K562 (cell line): ENCODE results near the gene NOPCHAP1. TPM values are rescaled to one million over a fixed set of nuclear protein-coding genes. Genes with fewer than 3 reads are reported as not detected.

Experiments used
- ATAC-seq: fragments of 200-7000 bp; cut with Tn5 transposase; 3 replicates; pipeline ENCODE4 v1.9.1; 2020; ENCODE audit warnings: moderate library complexity
- BruUV-seq: library from RNA; stranded (reverse); fragments of 400-500 nt; replicated peaks from 2 replicates; lab custom pipeline; 2021; lab: Mats Ljungman, UMichigan
- CTCF ChIA-PET: fragments of 300-600 bp; formaldehyde crosslinking; extraction: SDS; loops from one replicate; lab custom pipeline; 2021; ENCODE audit warnings: low intra/inter-chr PET ratio; lab: Yijun Ruan, JAX
- POLR2A ChIA-PET: fragments of 300-600, 350-650 bp; sonication (Branson Sonifier 250); formaldehyde crosslinking; extraction: SDS; loops from one replicate; lab custom pipeline; 2021; ENCODE audit warnings: antibody characterized with exemption, inconsistent platforms; lab: Yijun Ruan, JAX
- DNase-seq, 4 experiments: peaks; one replicate each; pipeline versions ENCODE4 v3.0.0 to v3.0.0-alpha.2; 2011 to 2018; ENCODE audit warnings: low spot score in 3 of 4, mixed read lengths in 3 of 4; ENCODE audit errors: extremely low read depth in 1 of 4
- FAIRE-seq: peaks from 2 replicates; lab custom pipeline; 2011; peaks lifted over from hg19 to GRCh38; lab: Jason Lieb, UNC
- H2AFZ ChIP-seq: 2 replicates; pipeline ENCODE4 v1.6.0; 2011; ENCODE audit warnings: low read depth, low read length, control low read depth, inconsistent platforms
- H3K27ac ChIP-seq: fragments of 200-600 bp; 3 replicates; pipeline ENCODE4 v1.8.0; 2011; ENCODE audit warnings: low read depth, mild to moderate bottlenecking, control low read depth, inconsistent platforms, low read length, moderate library complexity, mixed read lengths; ENCODE audit errors: extremely low read depth
- H3K27me3 ChIP-seq, 2 experiments: fragments of 300-600 bp in 1 of 2; 2 replicates in 1 of 2; 3 replicates in 1 of 2; pipeline versions ENCODE4 v1.6.0 to v1.8.0; 2011; ENCODE audit warnings: inconsistent platforms in 2 of 2, low read length in 2 of 2, mild to moderate bottlenecking in 1 of 2, mixed read lengths in 1 of 2, moderate library complexity in 1 of 2; ENCODE audit not compliant: control insufficient read depth in 2 of 2, insufficient read depth in 2 of 2
- H3K36me3 ChIP-seq: fragments of 300-600 bp; 3 replicates; pipeline ENCODE4 v1.8.0; 2011; ENCODE audit warnings: mild to moderate bottlenecking, low read length, inconsistent platforms; ENCODE audit not compliant: control insufficient read depth, insufficient read depth
- H3K4me1 ChIP-seq, 2 experiments: fragments of 200-600 bp in 1 of 2; replicated peaks in 1 of 2; 2 replicates in 1 of 2; 3 replicates in 1 of 2; pipeline versions ENCODE4 v1.5.1 to v1.8.0; 2011; ENCODE audit warnings: inconsistent platforms in 2 of 2, low read length in 2 of 2, mild to moderate bottlenecking in 1 of 2, mixed read lengths in 1 of 2, moderate library complexity in 1 of 2; ENCODE audit not compliant: control insufficient read depth in 2 of 2, insufficient read depth in 2 of 2
- H3K4me2 ChIP-seq: 2 replicates; pipeline ENCODE4 v1.6.1; 2011; ENCODE audit warnings: low read length, control low read depth, inconsistent platforms, mixed read lengths; ENCODE audit not compliant: insufficient read depth
- H3K4me3 ChIP-seq: fragments of 200-600 bp; sonication (generic), shearing (Covaris generic); 2 replicates; pipeline ENCODE4 v1.5.1; 2016; ENCODE audit warnings: control low read depth, inconsistent platforms
- H3K79me2 ChIP-seq: fragments of 200-600 bp; 3 replicates; pipeline ENCODE4 v1.8.0; 2011; ENCODE audit warnings: low read length, inconsistent platforms; ENCODE audit not compliant: control insufficient read depth, insufficient read depth
- H3K9ac ChIP-seq, 2 experiments: 2 replicates each; pipeline versions ENCODE4 v1.6.0 to v1.6.1; 2011; ENCODE audit warnings: low read depth in 2 of 2, low read length in 2 of 2, control low read depth in 1 of 2, inconsistent platforms in 1 of 2, mild to moderate bottlenecking in 1 of 2, mixed read lengths in 1 of 2; ENCODE audit not compliant: insufficient read depth in 1 of 2
- H3K9me1 ChIP-seq: one replicate; pipeline ENCODE4 v1.6.0; 2011; ENCODE audit warnings: inconsistent platforms, mild to moderate bottlenecking, low read length, moderate library complexity; ENCODE audit not compliant: control insufficient read depth, insufficient read depth
- H3K9me3 ChIP-seq: replicated peaks from 2 replicates; pipeline ENCODE4 v1.5.1; 2011; ENCODE audit warnings: low read depth, low read length, inconsistent platforms; ENCODE audit not compliant: control insufficient read depth, insufficient read depth
- H4K20me1 ChIP-seq: replicated peaks from 2 replicates; pipeline ENCODE4 v1.6.1; 2011; ENCODE audit warnings: low read length, inconsistent platforms, mixed read lengths; ENCODE audit not compliant: control insufficient read depth, insufficient read depth
- CEBPB ChIP-seq: fragments of 450-650 bp; IDR thresholded peaks from 2 replicates; pipeline ENCODE4 v1.6.1; 2016; ENCODE audit warnings: missing genetic modification characterization, missing compliant biosample characterization
- CTBP1 ChIP-seq: fragments of 450-650 bp; IDR thresholded peaks from 2 replicates; pipeline ENCODE4 v1.6.1; 2016; ENCODE audit warnings: borderline replicate concordance
- E2F6 ChIP-seq, 2 experiments: IDR thresholded peaks; 2 replicates each; pipeline ENCODE4 v1.6.1; 2011; ENCODE audit warnings: borderline replicate concordance in 1 of 2, control low read depth in 1 of 2, low read depth in 1 of 2, low read length in 1 of 2, mild to moderate bottlenecking in 1 of 2, mixed read lengths in 1 of 2, moderate library complexity in 1 of 2; ENCODE audit not compliant: insufficient read depth in 1 of 2, insufficient read length in 1 of 2, poor library complexity in 1 of 2, severe bottlenecking in 1 of 2; ENCODE audit errors: extremely low read depth in 1 of 2
- E2F8 ChIP-seq: fragments of 450-650 bp; IDR thresholded peaks from 2 replicates; pipeline ENCODE4 v1.7.1; 2018; ENCODE audit warnings: mild to moderate bottlenecking, low read depth; ENCODE audit not compliant: partially characterized antibody
- EGR1 ChIP-seq: fragments of 450-650 bp; conservative IDR thresholded peaks from 2 replicates; pipeline ENCODE4 v1.6.1; 2017; ENCODE audit warnings: mild to moderate bottlenecking
- ETV5 ChIP-seq: sonication (generic); formaldehyde crosslinking; IDR thresholded peaks from 2 replicates; pipeline ENCODE4 v1.4.0; 2020; ENCODE audit warnings: low read depth, mild to moderate bottlenecking, missing genetic modification reagents
- FOXO4 ChIP-seq: fragments of 450-650 bp; formaldehyde crosslinking; IDR thresholded peaks from 2 replicates; pipeline ENCODE4 v1.4.0; 2020; ENCODE audit warnings: mild to moderate bottlenecking, moderate library complexity
- KLF10 ChIP-seq: fragments of 250-450 bp; sonication (Bioruptor Pico); IDR thresholded peaks from 2 replicates; pipeline ENCODE4 v1.6.1; 2021; ENCODE audit warnings: matching md5 sums
- SMAD4 ChIP-seq: fragments of 250-450 bp; sonication (Bioruptor Pico); conservative IDR thresholded peaks from 2 replicates; pipeline ENCODE4 v1.8.0; 2021; ENCODE audit warnings: inconsistent platforms, mild to moderate bottlenecking, moderate library complexity
- SMARCB1 ChIP-seq: IDR thresholded peaks from 2 replicates; pipeline ENCODE4 v1.6.1; 2011; ENCODE audit warnings: improper control_type of control experiment, low read depth; ENCODE audit not compliant: insufficient read length
- SRSF9 ChIP-seq: fragments of 200-400 bp; formaldehyde crosslinking; IDR thresholded peaks from 2 replicates; pipeline ENCODE4 v1.6.1; 2017; ENCODE audit warnings: low read depth, low read length, borderline replicate concordance
- YY1 ChIP-seq, 3 experiments: IDR thresholded peaks; 2 replicates each; pipeline ENCODE4 v1.6.1; 2011; ENCODE audit warnings: low read length in 2 of 3, mild to moderate bottlenecking in 2 of 3, moderate library complexity in 2 of 3, borderline replicate concordance in 1 of 3, control low read depth in 1 of 3, low read depth in 1 of 3; ENCODE audit not compliant: insufficient read depth in 3 of 3, insufficient replicate concordance in 2 of 3, control insufficient read depth in 1 of 3, insufficient read length in 1 of 3; ENCODE audit errors: extremely low read depth in 1 of 3
- WGBS: fragments of 100-300 bp; shearing (Covaris generic); methylation state at CpG from one replicate; pipeline ENCODE4 v1.1.6; 2016; ENCODE audit warnings: low coverage, mixed read lengths; ENCODE audit not compliant: insufficient coverage; ENCODE audit errors: missing lambda C conversion rate; 5-methylcytosine and 5-hydroxymethylcytosine counted together
- in situ Hi-C: fragments of 300-500 bp; cut with MboI; formaldehyde crosslinking; loops from 4 replicates; pipeline ENCODE4 v1.15.0; 2018; ENCODE audit warnings: inconsistent platforms, mixed read lengths
- intact Hi-C: fragments of 100-400 bp; cut with micrococcal nuclease; formaldehyde crosslinking; loops from 2 replicates; pipeline ENCODE4 v1.14.2; 2022
- polyA plus RNA-seq, 8 experiments: library from polyadenylated mRNA; depleted of rRNA in 4 of 8; stranded (reverse) in 5 of 8; unstranded in 3 of 8; fragments of >200 nt; fragmentation: Nextera tagmentation in 2 of 8; fragmentation: Illumina TruSeq in 1 of 8; extraction: Ambion mirVana in 2 of 8; extraction: Trizol in 1 of 8; gene quantifications; 2 replicates each; pipeline versions ENCODE4 v1.2.1 to v1.2.3, GENCODE V29; 2011 to 2014; ENCODE audit warnings: inconsistent platforms in 1 of 8, missing spikeins in 1 of 8
- total RNA-seq, 7 experiments: library from RNA; depleted of rRNA in 6 of 7; stranded (reverse); fragments of >200 nt in 6 of 7; fragmentation: Illumina TruSeq in 2 of 7; extraction: Trizol in 2 of 7; gene quantifications; 2 replicates each; pipeline versions ENCODE4 v1.2.1 to v1.2.3, GENCODE V29; 2011 to 2021; ENCODE audit warnings: low replicate concordance in 1 of 7

NOPCHAP1 gene
- total and polyA plus RNA-seq, 9 of the 15 experiments (the other 6 are each of a cell fraction or from before 2014, with no cell fraction given): 19.4 to 108 (median 33.4) TPM

GRCh38 chr12:104974626-104975290 lies 11.4 kb upstream of the NOPCHAP1 start (continued):
- peak in 1 of 3 experiments; percentile 35 for TF ChIP-seq YY1 (IDR thresholded peaks at IDR 0.05; ENCODE audit: borderline replicate concordance in 1 of 3, control insufficient read depth in 1 of 3, extremely low read depth in 1 of 3, insufficient read depth in 3 of 3, insufficient read length in 1 of 3, insufficient replicate concordance in 2 of 3, low read depth in 1 of 3, low read length in 2 of 3)
- peak; percentile 29; the same call in 1 of the 2 replicates for TF ChIP-seq CEBPB (tag)

- no peak overlapping the region for H3K27ac ChIP-seq
- DNase-seq (no peak), ATAC-seq (no peak), FAIRE-seq (no peak)
- H3K9me1 ChIP-seq: no peaks in the 10 kb centered on the region
- in situ Hi-C loops (no loop called here), intact Hi-C loops (no loop called here)
- H4K20me1 ChIP-seq: no peaks in the 10 kb centered on the region
- H3K79me2 ChIP-seq: no peaks in the 10 kb centered on the region
- ChIA-PET POLR2A (interaction anchor here (0.6 kb wide), 1 partner anchor 409 kb away, joined by 3 read pairs; no protein-coding TSS in a partner anchor), CTCF (no interaction called here)
- no TSS peak for BruUV-seq
- no peak overlapping the region for H3K4me3 ChIP-seq
- 5% methylated on average over 4 of the region's 4 CpGs for WGBS
- H3K27me3 ChIP-seq: peaks cover 2 to 7% of the 10 kb centered on the region in 2 experiments; a peak in 1 of 5 replicates
- H2AFZ ChIP-seq: no peak overlapping the region
- H3K9ac ChIP-seq: no peak overlapping the region
- H3K9me3 ChIP-seq: no peaks in the 10 kb centered on the region
- no peak overlapping the region for H3K4me2 ChIP-seq
- no peaks in the 10 kb centered on the region for H3K36me3 ChIP-seq
- H3K4me1 ChIP-seq: peaks cover 0 to 3% of the 10 kb centered on the region in 2 experiments; a peak in 1 of 5 replicates
- TF ChIP-seq KLF10 (CRISPR knock-in tag) (no peak), FOXO4 (CRISPR knock-in tag) (no peak), CTBP1 (no peak), E2F6 (IDR thresholded peaks at IDR 0.05; ENCODE audit: borderline replicate concordance in 1 of 2, extremely low read depth in 1 of 2, insufficient read depth in 1 of 2, insufficient read length in 1 of 2, low read depth in 1 of 2, low read length in 1 of 2, poor library complexity in 1 of 2, severe bottlenecking in 1 of 2) (no peak), E2F8 (no peak), ETV5 (CRISPR knock-in tag) (no peak), SMAD4 (CRISPR knock-in tag) (no peak), SRSF9 (no peak), SMARCB1 (no peak), EGR1 (no peak)
Observed at GRCh38 chr12:104975587-104976343, 10.4 kb upstream of the NOPCHAP1 start.
